ENCODE measurements around the gene ALDH1B1.

DNA sequence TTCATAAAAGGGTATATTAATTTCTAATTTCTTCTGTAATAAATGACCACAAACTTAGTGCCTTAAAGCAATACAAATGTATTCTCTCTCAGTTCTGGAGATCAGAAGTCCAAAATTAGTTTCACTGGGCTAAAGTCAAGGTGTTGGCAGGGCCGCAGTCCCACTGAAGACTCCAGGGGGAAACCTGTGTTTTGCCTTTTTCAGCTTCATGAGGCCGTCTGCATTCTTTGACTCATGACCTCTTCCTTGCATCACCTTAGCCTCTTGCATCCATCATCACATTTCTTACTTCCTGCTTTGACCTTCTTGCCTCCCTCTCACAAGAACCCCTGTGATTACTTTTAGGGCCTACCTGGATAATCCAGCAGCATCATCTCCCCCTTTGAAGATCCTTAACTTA, 42.0 kb upstream of the ALDH1B1 start:
- TF ChIP-seq EZH2 (IDR thresholded peaks at IDR 0.05; ENCODE audit: low read depth) (no peak), CTCF (conservative IDR thresholded peaks at IDR 0.05) (no peak)
